Measurements from ENCODE around the gene PRUNE2.
"Not testable (repeated sequence)": the region's sequence is repeated elsewhere in the genome, so short reads cannot be mapped to it uniquely, and the experiment has no call there.

Gene PRUNE2

DNA sequence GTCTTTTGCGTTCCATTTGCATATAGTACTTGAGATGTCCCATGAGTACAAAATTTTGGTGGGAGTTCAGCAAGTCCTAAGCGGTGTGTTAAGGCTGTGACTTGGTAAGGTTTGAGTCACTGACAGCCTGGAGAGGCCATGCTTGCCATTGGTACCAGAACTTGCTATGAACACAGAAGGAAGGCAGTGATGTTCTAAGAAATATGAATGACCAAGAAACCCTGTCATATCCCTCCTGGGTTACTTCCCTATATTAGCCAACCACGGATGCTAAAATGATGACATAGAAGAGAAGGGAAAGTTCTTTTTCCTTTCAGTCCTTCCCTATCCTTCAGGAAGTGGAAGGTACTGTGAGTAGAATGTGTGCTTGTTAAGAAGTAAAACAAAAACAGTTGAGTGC, 310.3 kb downstream of the PRUNE2 start:
- no peaks in the 10 kb centered on the region for H3K36me3 ChIP-seq (ENCODE audit: insufficient read depth, insufficient read length, low read length)
- no peaks in the 10 kb centered on the region for H3K9me3 ChIP-seq (ENCODE audit: insufficient read depth, low read length)
- H3K4me1 ChIP-seq (ENCODE audit: insufficient read depth, insufficient read length), result peaks cover 2% of the 10 kb centered on the region
- TF ChIP-seq ZNF274 (IDR thresholded peaks at IDR 0.05; ENCODE audit: low read depth, low read length) (no peak), YY1 (IDR thresholded peaks at IDR 0.05; ENCODE audit: insufficient read depth, insufficient read length) (no peak), SUZ12 (IDR thresholded peaks at IDR 0.05; ENCODE audit: extremely low read depth, insufficient read depth, insufficient read length) (no peak)
- no peak for DNase-seq (ENCODE audit: low read depth, low spot score)
- peak overlapping the region; percentile 74 for H3K9ac ChIP-seq (ENCODE audit: insufficient read length, low read depth)
- peak overlapping the region; percentile 15 for H3K4me3 ChIP-seq (ENCODE audit: insufficient read length, low read depth)
- no peaks in the 10 kb centered on the region for H3K27me3 ChIP-seq (ENCODE audit: insufficient read depth, insufficient read length)

DNA sequence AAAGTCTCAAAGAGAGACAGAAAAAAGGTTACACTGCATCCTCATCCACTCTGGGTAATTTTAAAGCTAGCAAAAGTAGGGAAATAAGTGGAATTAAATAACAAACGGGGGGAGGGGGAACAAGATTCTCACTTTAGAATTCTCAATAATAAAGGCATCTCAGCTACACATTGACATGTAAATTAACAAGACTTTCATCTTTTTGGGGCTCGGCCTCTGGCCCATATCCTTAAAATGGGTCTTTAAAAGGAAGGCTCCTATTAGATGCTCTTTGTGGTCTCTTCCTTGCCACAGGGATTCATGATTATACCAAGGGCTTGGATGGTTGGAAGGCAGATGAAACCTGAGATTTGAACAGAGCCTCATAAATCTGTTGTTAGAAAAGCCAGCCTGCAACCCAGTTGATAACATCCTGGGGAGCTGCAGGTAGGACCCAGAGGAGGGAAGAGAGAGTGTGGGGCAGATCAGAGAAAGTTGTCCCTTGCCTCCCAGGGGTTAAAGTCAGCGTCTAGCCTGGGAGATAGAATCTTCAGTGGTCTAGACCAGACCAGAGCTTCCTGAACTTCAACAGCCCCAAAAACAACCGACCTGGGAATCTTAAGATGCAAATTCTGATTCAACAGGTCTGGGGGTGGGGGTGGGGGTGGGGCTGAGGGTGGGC, 311.0 kb downstream of the PRUNE2 start:
- Histone ChIP-seq H3K9ac (ENCODE audit: insufficient read length, low read depth) (no peak overlapping the region), H3K4me3 (ENCODE audit: insufficient read length, low read depth) (no peak overlapping the region), H3K36me3 (ENCODE audit: insufficient read depth, insufficient read length, low read length) (no peaks in the 10 kb centered on the region), H3K27me3 (ENCODE audit: insufficient read depth, insufficient read length) (no peaks in the 10 kb centered on the region), H3K9me3 (ENCODE audit: insufficient read depth, low read length) (no peaks in the 10 kb centered on the region), H3K4me1 (ENCODE audit: insufficient read depth, insufficient read length) (peaks cover 2% of the 10 kb centered on the region)
- DNase-seq (ENCODE audit: low read depth, low spot score), result no peak
- TF ChIP-seq SUZ12 (IDR thresholded peaks at IDR 0.05; ENCODE audit: extremely low read depth, insufficient read depth, insufficient read length) (no peak), YY1 (IDR thresholded peaks at IDR 0.05; ENCODE audit: insufficient read depth, insufficient read length) (no peak)

DNA sequence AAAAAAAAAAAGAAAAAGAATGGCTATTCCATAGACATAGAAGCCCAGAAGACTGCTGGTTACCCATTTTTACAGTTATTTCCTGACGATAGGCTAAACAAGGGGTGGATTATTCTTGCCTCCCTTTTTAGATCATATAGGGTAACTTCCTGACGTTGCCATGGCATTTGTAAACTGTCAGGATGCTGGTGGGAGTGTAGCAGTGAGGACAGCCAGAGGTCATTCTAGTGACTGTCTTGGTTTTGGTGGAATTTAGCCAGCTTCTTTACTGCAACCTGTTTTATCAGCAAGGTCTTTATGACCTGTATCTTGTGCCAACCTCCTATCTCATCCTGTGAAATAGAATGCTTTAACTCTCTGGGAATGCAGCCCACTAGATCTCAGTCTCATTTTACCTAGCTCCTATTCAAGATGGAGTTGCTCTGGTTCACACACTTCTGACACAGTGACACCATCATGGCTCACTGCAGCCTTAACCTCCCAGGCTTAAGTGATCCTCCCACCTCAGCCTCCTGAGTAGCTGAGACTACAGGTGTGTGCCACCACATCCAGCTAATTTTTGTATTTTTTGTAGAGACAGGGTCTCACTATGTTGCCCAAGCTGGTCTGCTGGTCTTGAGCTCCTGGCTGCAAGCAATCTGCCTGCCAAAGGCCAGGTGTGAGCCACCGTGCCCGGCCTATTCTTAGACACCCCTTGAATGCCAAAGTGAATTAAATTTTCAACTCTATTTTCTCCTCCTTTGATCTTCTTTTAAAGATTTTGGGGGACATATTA, 311.8 kb downstream of the PRUNE2 start:
- not testable (repeated sequence) for H3K4me3 ChIP-seq (ENCODE audit: insufficient read length, low read depth); H3K4me1 ChIP-seq (ENCODE audit: insufficient read depth, insufficient read length); DNase-seq (ENCODE audit: low read depth, low spot score); H3K9me3 ChIP-seq (ENCODE audit: insufficient read depth, low read length); H3K36me3 ChIP-seq (ENCODE audit: insufficient read depth, insufficient read length, low read length); H3K9ac ChIP-seq (ENCODE audit: insufficient read length, low read depth); H3K27me3 ChIP-seq (ENCODE audit: insufficient read depth, insufficient read length)

DNA sequence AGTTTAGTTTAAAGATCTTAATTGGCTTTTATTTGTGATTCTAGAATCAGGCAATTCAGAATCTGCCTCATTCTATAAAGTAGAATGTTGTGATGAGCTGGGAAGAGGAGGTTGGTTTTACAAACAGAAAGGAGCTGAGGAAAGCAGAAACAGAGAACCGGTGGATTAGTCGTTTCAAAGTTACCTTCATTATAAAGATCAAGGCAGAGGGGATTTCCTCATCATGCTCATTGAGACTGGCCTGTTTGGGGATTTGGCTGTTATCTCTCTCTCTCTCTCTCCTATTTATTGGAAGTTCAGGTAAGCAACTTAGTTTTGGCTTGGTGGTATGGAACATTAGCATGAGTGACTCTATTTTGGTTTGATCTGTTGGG, 313.0 kb downstream of the PRUNE2 start:
- no peak for DNase-seq (ENCODE audit: low read depth, low spot score)
- H3K9ac ChIP-seq (ENCODE audit: insufficient read length, low read depth), result no peak overlapping the region
- TF ChIP-seq SUZ12 (IDR thresholded peaks at IDR 0.05; ENCODE audit: extremely low read depth, insufficient read depth, insufficient read length) (no peak), ZNF274 (IDR thresholded peaks at IDR 0.05; ENCODE audit: low read depth, low read length) (no peak), YY1 (IDR thresholded peaks at IDR 0.05; ENCODE audit: insufficient read depth, insufficient read length) (no peak)
- H3K9me3 ChIP-seq (ENCODE audit: insufficient read depth, low read length), result no peaks in the 10 kb centered on the region
- peak overlapping the region; percentile 21 for H3K4me3 ChIP-seq (ENCODE audit: insufficient read length, low read depth)
- H3K27me3 ChIP-seq (ENCODE audit: insufficient read depth, insufficient read length), result no peaks in the 10 kb centered on the region
- no peaks in the 10 kb centered on the region for H3K36me3 ChIP-seq (ENCODE audit: insufficient read depth, insufficient read length, low read length)
- peaks cover 2% of the 10 kb centered on the region for H3K4me1 ChIP-seq (ENCODE audit: insufficient read depth, insufficient read length)

DNA sequence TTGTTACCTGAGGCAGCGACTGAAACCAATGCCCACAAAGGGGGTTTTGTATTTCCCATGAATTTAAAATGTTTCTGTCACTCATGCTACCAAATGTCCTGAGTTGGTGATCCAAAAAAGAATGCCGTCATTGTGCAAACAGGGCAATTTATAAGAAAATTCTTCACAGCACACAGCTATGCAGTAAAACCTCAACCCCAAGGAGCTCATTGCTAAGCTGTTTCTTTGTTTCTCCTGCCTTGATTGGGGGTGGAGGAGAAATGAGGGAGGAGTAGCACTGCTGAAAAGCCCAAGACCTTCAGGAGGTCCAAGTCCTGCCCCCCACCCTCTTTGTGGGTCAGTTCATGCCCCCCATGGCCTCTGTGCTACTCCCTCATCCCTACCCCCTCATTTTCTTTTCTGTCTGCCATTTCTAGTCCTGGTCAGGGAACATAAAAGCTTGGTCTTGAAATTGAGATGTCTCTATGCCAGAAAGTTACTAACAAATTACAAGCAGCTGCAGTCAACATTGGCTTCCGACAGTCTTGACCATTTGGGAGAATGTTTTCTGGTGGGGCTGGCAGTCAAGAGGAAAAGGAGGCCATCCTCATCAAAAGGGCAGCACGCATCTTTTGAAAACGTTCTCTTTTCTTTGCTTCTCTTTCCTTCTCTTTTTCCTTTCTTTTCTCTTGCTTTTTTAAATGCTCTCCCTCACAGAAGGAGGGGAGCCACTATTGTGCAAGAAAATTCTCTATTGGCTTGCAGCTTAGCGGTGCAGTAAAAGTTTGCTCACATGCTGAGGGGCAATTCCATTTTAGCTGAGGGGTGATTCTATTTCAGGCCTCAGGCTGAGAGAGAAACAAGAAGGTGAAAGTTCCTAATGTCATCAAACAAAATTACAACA, 313.6 kb downstream of the PRUNE2 start:
- TF ChIP-seq SUZ12 (IDR thresholded peaks at IDR 0.05; ENCODE audit: extremely low read depth, insufficient read depth, insufficient read length) (no peak), ZNF274 (IDR thresholded peaks at IDR 0.05; ENCODE audit: low read depth, low read length) (no peak), YY1 (IDR thresholded peaks at IDR 0.05; ENCODE audit: insufficient read depth, insufficient read length) (no peak)
- DNase-seq (ENCODE audit: low read depth, low spot score), result peak; percentile 38
- peak overlapping the region; percentile 66 for H3K9ac ChIP-seq (ENCODE audit: insufficient read length, low read depth)

DNA sequence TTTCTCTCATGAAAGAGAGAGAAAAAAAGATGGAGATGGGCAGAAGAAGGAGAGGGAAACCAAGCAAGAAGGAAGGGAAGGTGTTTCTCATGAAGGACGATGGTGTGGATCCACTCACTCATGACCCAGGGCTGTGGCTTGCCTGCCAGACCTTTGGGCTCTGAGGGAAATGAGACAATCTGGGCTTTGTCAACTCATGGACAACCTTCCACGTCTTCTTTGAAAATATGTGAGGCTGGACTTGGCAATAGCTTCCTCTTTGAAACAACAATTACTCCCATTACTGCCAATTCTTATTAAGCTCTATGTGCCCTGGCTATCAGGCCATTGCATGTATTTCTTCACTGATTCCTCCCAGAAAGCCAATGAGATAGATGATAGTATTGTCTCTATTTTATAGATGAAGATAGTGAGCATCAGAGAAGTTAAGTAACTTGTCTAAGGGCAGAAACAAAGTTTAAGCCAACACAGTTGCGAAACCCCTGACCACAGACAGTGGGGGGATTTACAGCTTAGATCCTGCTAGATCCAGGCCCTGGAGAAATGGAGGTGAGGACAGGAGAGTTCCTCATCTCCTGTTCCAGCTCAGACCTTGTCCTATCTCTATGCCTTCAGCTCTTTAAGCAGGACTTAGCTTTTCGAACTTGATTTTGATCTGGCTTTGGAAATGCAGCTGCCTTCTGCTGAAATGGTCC, 314.5 kb downstream of the PRUNE2 start:
- DNase-seq (ENCODE audit: low read depth, low spot score), result no peak
- Histone ChIP-seq H3K36me3 (ENCODE audit: insufficient read depth, insufficient read length, low read length) (no peaks in the 10 kb centered on the region), H3K27me3 (ENCODE audit: insufficient read depth, insufficient read length) (no peaks in the 10 kb centered on the region), H3K4me1 (ENCODE audit: insufficient read depth, insufficient read length) (peaks cover 2% of the 10 kb centered on the region), H3K9me3 (ENCODE audit: insufficient read depth, low read length) (no peaks in the 10 kb centered on the region), H3K9ac (ENCODE audit: insufficient read length, low read depth) (no peak overlapping the region), H3K4me3 (ENCODE audit: insufficient read length, low read depth) (no peak overlapping the region)
- TF ChIP-seq YY1 (IDR thresholded peaks at IDR 0.05; ENCODE audit: insufficient read depth, insufficient read length) (no peak), SUZ12 (IDR thresholded peaks at IDR 0.05; ENCODE audit: extremely low read depth, insufficient read depth, insufficient read length) (no peak), ZNF274 (IDR thresholded peaks at IDR 0.05; ENCODE audit: low read depth, low read length) (no peak)

More for the DNA sequence above, 313.6 kb downstream of the PRUNE2 start:
- Histone ChIP-seq H3K27me3 (ENCODE audit: insufficient read depth, insufficient read length) (no peaks in the 10 kb centered on the region), H3K4me1 (ENCODE audit: insufficient read depth, insufficient read length) (peaks cover 2% of the 10 kb centered on the region), H3K4me3 (ENCODE audit: insufficient read length, low read depth) (peak overlapping the region; percentile 1), H3K36me3 (ENCODE audit: insufficient read depth, insufficient read length, low read length) (no peaks in the 10 kb centered on the region), H3K9me3 (ENCODE audit: insufficient read depth, low read length) (no peaks in the 10 kb centered on the region)

All from NT2/D1 (cell line).